PC-3 (cell line): Measurements from ENCODE around the gene DHRS3.

Experiments used
- CTCF ChIP-seq: fragments of 300-600 bp; sonication (generic); conservative IDR thresholded peaks from 2 replicates; pipeline ENCODE4 v1.5.1; 2017; ENCODE audit warnings: antibody characterized with exemption, low read depth, mild to moderate bottlenecking, low read length
- EZH2 ChIP-seq: fragments of 300-600 bp; sonication (generic); IDR thresholded peaks from one replicate; pipeline ENCODE4 v1.6.1; 2017; ENCODE audit warnings: antibody characterized with exemption, mild to moderate bottlenecking, low read length; ENCODE audit not compliant: unreplicated experiment
- EZH2phosphoT487 ChIP-seq: fragments of 300-600 bp; sonication (generic); IDR thresholded peaks from 2 replicates; pipeline ENCODE4 v1.6.1; 2018; ENCODE audit warnings: mild to moderate bottlenecking, antibody characterized with exemption, low read length, borderline replicate concordance

- TF ChIP-seq CTCF: no peak
- no peak for TF ChIP-seq EZH2
- TF ChIP-seq EZH2phosphoT487: no peak
Measured at GRCh38 chr1:12620488-12620865, 2.5 kb upstream of the DHRS3 start.
